Heart right ventricle (tissue), 16 donors: ENCODE results near the gene MOB3B. TPM values are rescaled to one million over a fixed set of nuclear protein-coding genes. Genes with fewer than 3 reads are reported as not detected.

Source experiments
- ATAC-seq, 8 donors: fragments of 200-7000 bp; cut with Tn5 transposase; one replicate each; pipeline ENCODE4 v1.9.1; 2020; ENCODE audit warnings: mild to moderate bottlenecking in 8 of 8, moderate library complexity in 8 of 8, moderate number of reproducible peaks in 1 of 8
- DNase-seq, 2 donors: peaks; one replicate each; pipeline ENCODE4 v3.0.0-alpha.2; 2020
- H3K27ac ChIP-seq, 10 donors: fragments of 200-600 bp; sonication (generic) in 2 of 10; one replicate each; pipeline versions ENCODE4 v1.5.0 to v1.8.0; 2020 to 2022; ENCODE audit warnings: mild to moderate bottlenecking in 3 of 10
- H3K27me3 ChIP-seq, 7 donors: fragments of 200-600 bp; one replicate each; pipeline ENCODE4 v1.8.0; 2021 to 2022; ENCODE audit warnings: mild to moderate bottlenecking in 2 of 7
- H3K36me3 ChIP-seq, 9 donors: fragments of 200-600 bp; sonication (generic) in 1 of 9; one replicate each; pipeline versions ENCODE4 v1.5.0 to v1.8.0; 2020 to 2022; ENCODE audit warnings: mild to moderate bottlenecking in 2 of 9
- H3K4me1 ChIP-seq, 9 donors: fragments of 200-600 bp; sonication (generic) in 1 of 9; one replicate each; pipeline versions ENCODE4 v1.5.0 to v1.8.0; 2020 to 2022; ENCODE audit warnings: mild to moderate bottlenecking in 4 of 9
- H3K4me3 ChIP-seq, 10 donors: fragments of 200-600 bp; sonication (generic) in 2 of 10; one replicate each; pipeline versions ENCODE4 v1.5.0 to v1.8.0; 2020 to 2022; ENCODE audit warnings: mild to moderate bottlenecking in 7 of 10, moderate library complexity in 2 of 10
- H3K9me3 ChIP-seq, 11 donors: fragments of 200-600 bp in 10 of 11; sonication (generic) in 2 of 11; one replicate each; pipeline versions ENCODE4 v1.5.0 to v1.8.0; 2013 to 2022; ENCODE audit warnings: mild to moderate bottlenecking in 2 of 11, control low read depth in 1 of 11, moderate library complexity in 1 of 11
- CTCF ChIP-seq, 9 donors: fragments of 200-600 bp; sonication (generic) in 2 of 9; IDR thresholded peaks; one replicate each; pipeline versions ENCODE4 v1.5.0 to v1.8.0; 2021 to 2022; ENCODE audit warnings: antibody characterized with exemption in 9 of 9, mild to moderate bottlenecking in 5 of 9, moderate library complexity in 1 of 9
- WGBS, 2 donors: extraction: QIAGEN DNeasy Blood & Tissue Kit; methylation state at CpG; one replicate each; pipeline ENCODE4 v1.1.7; 2013; ENCODE audit warnings: inconsistent platforms in 1 of 2; 5-methylcytosine and 5-hydroxymethylcytosine counted together
- intact Hi-C, 10 donors: fragments of 100-400 bp; cut with DNase I; formaldehyde crosslinking; loops; one replicate each; pipeline versions ENCODE4 v1.11.1 to v1.14.2; 2022
- polyA plus RNA-seq, 2 donors: library from polyadenylated mRNA; stranded (reverse); fragments of 200-250 nt; gene quantifications; one replicate each; pipeline ENCODE4 v1.2.3, GENCODE V29; 2013
- total RNA-seq, 10 donors: library from RNA; stranded (reverse); fragmentation: NEBNext Ultra II Directional in 3 of 10; extraction: Animal tissue kit (Norgen Biotek cat#: 25700) in 3 of 10; gene quantifications; one replicate each; pipeline versions ENCODE4 v1.2.1 to v1.2.4, GENCODE V29; 2021 to 2023
- donor health status: Arrhythmogenic right ventricular cardiomyopathy.
- donor health status: ischemic (EF 13 %, LVEDD 7.1; RV severe dilation, severe dysfunction).
- donor health status: healthy with polysubstance abuse.
- donor health status: DM: no; HTN: yes; CAD: no.
- donor health status: DM: no; HTN: no; CAD: no.
- donor health status: ischemic (EF 25% LVEDD 6.9; RV normal size, moderate dysfunction).
- donor health status: ischemic (EF 25% LVEDD 5.7; RV mildly dilated, moderate dysfunction).
- donor health status: healthy.
- donor health status: DM: yes; HTN: yes; CAD: no.
- donor health status: Ischemic cardiomyopathy.
- donor health status: ischemic (EF 35%, LVEDD 5.7; RV mildly dilated, moderate dysfunction).
- donor health status: nonischemic (EF 11% LVEDD 7.7; RV severe dilation, severe dysfunction).
- donor health status: DM: yes; HTN: yes; CAD: no.
- donor health status: PGD.
- donor health status: ischemic (EF 29% LVEDD 5.4; RV normal size, mild dysfunction).
- donor health status: nonischemic (EF 23%, LVEDD 6.1; RV moderate dilation, normal function).

The MOB3B gene
- total and polyA plus RNA-seq, 12 donors = 0.39 to 2.3 (median 1.3) TPM

DNA sequence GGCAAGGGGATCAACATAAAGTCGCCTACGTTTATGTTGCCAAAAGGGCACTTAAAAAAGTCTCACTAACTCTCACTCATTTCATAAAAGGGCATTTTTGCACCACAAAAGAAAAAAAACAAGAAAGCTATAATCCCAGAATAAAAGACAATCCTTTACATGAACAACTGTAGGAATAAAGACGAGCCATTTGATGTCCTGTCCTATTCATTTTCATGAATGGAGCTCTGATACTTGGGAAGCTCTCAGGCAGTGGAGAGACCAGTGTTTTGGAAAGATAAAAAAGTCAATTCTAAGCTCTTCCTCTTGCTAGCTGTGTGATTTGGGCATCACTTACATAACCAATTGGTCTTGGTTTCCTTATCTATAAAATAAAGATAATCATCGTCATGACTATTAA lies 137.2 kb downstream of the MOB3B start:
- WGBS, 2 donors = 95 to 96% methylated on average over 4 of the region's 4 CpGs
- ATAC-seq = no peak
- Histone ChIP-seq H3K27me3 (no peaks in the 10 kb centered on the region), H3K9me3 (no peaks in the 10 kb centered on the region), H3K4me3 (no peak overlapping the region), H3K36me3 (no peaks in the 10 kb centered on the region), H3K4me1 (peaks cover 0 to 30% (median 21%) of the 10 kb centered on the region in 9 donors), H3K27ac (no peak overlapping the region)
- no peak for TF ChIP-seq CTCF (IDR thresholded peaks at IDR 0.05)
- DNase-seq = no peak
- intact Hi-C loops = loop anchor here in 2 of 10 donors (5.0 to 10.0 kb wide), 2 partner anchors 48 to 135 kb away; partner anchors contain the start of gene MOB3B (in 1 of the 2)

DNA sequence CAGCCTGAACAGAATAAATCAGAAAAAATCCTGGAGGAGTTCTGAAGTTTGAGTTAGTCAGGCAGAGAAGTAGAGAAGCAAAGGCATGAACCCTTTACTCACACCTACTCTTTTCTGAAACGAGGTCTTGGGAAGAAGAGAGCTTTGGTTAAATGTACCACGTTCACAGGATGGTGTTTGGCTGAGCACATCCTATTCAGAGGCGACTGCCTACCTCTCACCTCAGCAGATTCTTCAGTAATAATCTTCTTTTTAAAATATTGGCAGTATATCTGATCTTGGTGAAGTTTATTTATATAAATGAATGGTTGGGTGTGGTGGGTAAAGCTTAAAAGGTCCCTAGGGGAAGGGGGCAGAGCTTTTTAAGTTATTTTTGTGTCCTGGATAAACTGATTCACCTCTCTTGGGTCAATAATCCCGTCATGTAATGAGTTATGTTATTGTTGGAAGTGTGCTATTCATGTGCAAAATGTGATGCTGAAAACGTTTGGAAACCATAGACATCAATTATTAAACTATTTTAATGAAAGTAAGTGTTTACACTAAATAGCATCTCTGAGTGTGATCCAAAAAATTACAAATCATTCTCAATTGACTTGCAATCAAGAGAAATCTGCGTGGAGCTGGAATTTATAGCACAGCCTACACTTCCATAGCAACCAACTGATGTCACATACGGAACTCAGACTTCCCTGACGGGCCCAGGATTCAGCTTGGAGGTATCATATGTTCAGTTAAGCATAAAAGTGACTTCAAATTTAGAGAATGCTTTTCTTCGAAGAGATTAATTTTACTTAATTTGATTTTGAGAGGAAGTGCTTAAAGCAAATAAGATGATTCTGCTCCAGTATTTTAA lies 138.3 kb downstream of the MOB3B start:
- 78 to 83% methylated on average over 9 of the region's 9 CpGs for WGBS, 2 donors
- TF ChIP-seq CTCF (IDR thresholded peaks at IDR 0.05) = no peak
- no peak overlapping the region for H3K27ac ChIP-seq
- no peaks in the 10 kb centered on the region for H3K36me3 ChIP-seq
- ATAC-seq (no peak), DNase-seq (no peak)
- no peak overlapping the region for H3K4me3 ChIP-seq
- intact Hi-C loops = loop anchor here in 2 of 10 donors (5.0 to 10.0 kb wide), 2 partner anchors 46 to 136 kb away; partner anchors contain the start of gene MOB3B (in 1 of the 2)
- H3K9me3 ChIP-seq = no peaks in the 10 kb centered on the region
- peaks cover 0 to 30% (median 21%) of the 10 kb centered on the region in 9 donors for H3K4me1 ChIP-seq
- no peaks in the 10 kb centered on the region for H3K27me3 ChIP-seq

- 95 to 98% methylated on average over 2 of the region's 2 CpGs for whole genome bisulfite sequencing, 2 donors
- H3K27ac ChIP-seq = no peak overlapping the region
Observed at GRCh38 chr9:27388150-27388549, 141.5 kb downstream of the MOB3B start.

DNA sequence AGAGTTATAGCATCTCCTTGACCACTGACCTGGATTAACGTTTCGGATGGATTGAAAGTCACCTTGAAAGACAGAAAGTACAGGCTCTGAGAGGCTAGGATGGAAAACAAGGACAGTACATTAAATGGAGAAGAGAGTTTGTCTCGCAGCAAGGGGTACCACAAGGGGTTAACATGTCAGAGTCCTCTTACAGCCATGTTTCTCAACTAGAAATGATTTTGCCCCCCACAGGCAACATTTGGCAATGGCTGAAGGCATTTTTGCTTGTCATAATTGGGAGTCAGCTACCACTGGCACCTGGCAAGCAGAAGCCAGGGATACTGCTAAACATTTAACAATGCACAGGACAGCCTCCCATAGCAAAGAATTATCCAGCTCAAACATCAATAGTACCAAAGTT lies 141.9 kb downstream of the MOB3B start:
- no peak for DNase-seq
- no peak for ATAC-seq
- no peak overlapping the region for H3K27ac ChIP-seq
- no peaks in the 10 kb centered on the region for H3K36me3 ChIP-seq
- no peaks in the 10 kb centered on the region for H3K9me3 ChIP-seq
- peaks cover 0 to 5% (median 0%) of the 10 kb centered on the region in 9 donors for H3K4me1 ChIP-seq
- no peak for TF ChIP-seq CTCF (IDR thresholded peaks at IDR 0.05)
- intact Hi-C loops = no loop called here
- H3K4me3 ChIP-seq = no peak overlapping the region
- no peaks in the 10 kb centered on the region for H3K27me3 ChIP-seq
- 86% methylated on average over 3 of the region's 3 CpGs for WGBS, 2 donors

More at GRCh38 chr9:27388150-27388549, 141.5 kb downstream of the MOB3B start:
- intact Hi-C loops = no loop called here
- ATAC-seq (no peak), DNase-seq (no peak)
- no peaks in the 10 kb centered on the region for H3K9me3 ChIP-seq
- TF ChIP-seq CTCF (IDR thresholded peaks at IDR 0.05) = no peak
- H3K4me3 ChIP-seq = no peak overlapping the region
- no peaks in the 10 kb centered on the region for H3K27me3 ChIP-seq
- peaks cover 0 to 5% (median 0%) of the 10 kb centered on the region in 9 donors for H3K4me1 ChIP-seq
- no peaks in the 10 kb centered on the region for H3K36me3 ChIP-seq
